Neural cell (in vitro differentiated cells): Measurements from ENCODE around the gene CRYGC.

Experiments used
- EP300 ChIP-seq: fragments of 450-650 bp; conservative IDR thresholded peaks from 2 replicates; pipeline ENCODE4 v1.6.1; 2014; ENCODE audit warnings: antibody characterized with exemption, mild to moderate bottlenecking, moderate library complexity; ENCODE audit not compliant: poor library complexity, severe bottlenecking
- EZH2 ChIP-seq: fragments of 200-600, 300-800 bp; shearing (Covaris generic), sonication (generic); IDR thresholded peaks from 2 replicates; pipeline ENCODE4 v1.6.1; 2014; ENCODE audit warnings: antibody characterized with exemption, low read length, borderline replicate concordance, mild to moderate bottlenecking; ENCODE audit not compliant: insufficient read depth, poor library complexity, severe bottlenecking
- MXI1 ChIP-seq: fragments of 450-650 bp; conservative IDR thresholded peaks from 2 replicates; pipeline ENCODE4 v1.6.1; 2014; ENCODE audit warnings: antibody characterized with exemption, mild to moderate bottlenecking; ENCODE audit not compliant: poor library complexity, severe bottlenecking
- POLR2AphosphoS5 ChIP-seq: IDR thresholded peaks from 2 replicates; pipeline ENCODE4 v1.6.1; 2012
- RAD21 ChIP-seq: fragments of 450-650 bp; conservative IDR thresholded peaks from 2 replicates; pipeline ENCODE4 v1.6.1; 2014; ENCODE audit warnings: antibody characterized with exemption, mild to moderate bottlenecking, moderate library complexity
- SMC3 ChIP-seq: fragments of 450-650 bp; conservative IDR thresholded peaks from 2 replicates; pipeline ENCODE4 v1.6.1; 2014; ENCODE audit warnings: antibody characterized with exemption, mild to moderate bottlenecking, moderate library complexity; ENCODE audit not compliant: poor library complexity
- TAF1 ChIP-seq: IDR thresholded peaks from 2 replicates; pipeline ENCODE4 v1.6.1; 2012; ENCODE audit warnings: low read depth
- TF ChIP-seq, protein P1 (sequence below): fragments of 450-650 bp; IDR thresholded peaks from 2 replicates; pipeline ENCODE4 v1.5.1; 2014; ENCODE audit warnings: antibody characterized with exemption, mild to moderate bottlenecking, moderate library complexity; ENCODE audit not compliant: poor library complexity, severe bottlenecking
- TF ChIP-seq, protein P2 (sequence below): IDR thresholded peaks from 2 replicates; pipeline ENCODE4 v1.6.1; 2012; ENCODE audit warnings: borderline replicate concordance

DNA sequence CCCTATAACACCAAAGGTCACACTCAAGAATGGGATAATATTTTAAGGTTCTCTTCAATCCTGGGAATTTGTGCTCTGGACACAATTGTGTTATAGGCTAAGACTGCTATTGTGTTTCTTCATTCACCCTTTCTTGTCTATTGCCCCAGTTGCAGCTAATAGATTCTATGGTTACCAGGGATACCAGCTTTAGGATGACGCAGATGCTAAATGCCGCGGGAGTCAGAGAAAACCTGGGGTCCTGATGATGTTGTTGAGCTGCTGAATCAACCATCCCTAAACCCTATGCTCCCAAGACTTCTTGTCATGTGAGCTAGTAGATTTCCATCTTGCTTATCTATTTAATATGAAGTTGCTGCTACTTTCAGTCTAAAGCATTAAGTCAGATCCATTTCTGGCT lies 10.7 kb downstream of the CRYGC start:
- TF ChIP-seq, protein P1, sequence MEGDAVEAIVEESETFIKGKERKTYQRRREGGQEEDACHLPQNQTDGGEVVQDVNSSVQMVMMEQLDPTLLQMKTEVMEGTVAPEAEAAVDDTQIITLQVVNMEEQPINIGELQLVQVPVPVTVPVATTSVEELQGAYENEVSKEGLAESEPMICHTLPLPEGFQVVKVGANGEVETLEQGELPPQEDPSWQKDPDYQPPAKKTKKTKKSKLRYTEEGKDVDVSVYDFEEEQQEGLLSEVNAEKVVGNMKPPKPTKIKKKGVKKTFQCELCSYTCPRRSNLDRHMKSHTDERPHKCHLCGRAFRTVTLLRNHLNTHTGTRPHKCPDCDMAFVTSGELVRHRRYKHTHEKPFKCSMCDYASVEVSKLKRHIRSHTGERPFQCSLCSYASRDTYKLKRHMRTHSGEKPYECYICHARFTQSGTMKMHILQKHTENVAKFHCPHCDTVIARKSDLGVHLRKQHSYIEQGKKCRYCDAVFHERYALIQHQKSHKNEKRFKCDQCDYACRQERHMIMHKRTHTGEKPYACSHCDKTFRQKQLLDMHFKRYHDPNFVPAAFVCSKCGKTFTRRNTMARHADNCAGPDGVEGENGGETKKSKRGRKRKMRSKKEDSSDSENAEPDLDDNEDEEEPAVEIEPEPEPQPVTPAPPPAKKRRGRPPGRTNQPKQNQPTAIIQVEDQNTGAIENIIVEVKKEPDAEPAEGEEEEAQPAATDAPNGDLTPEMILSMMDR, result no peak
- no peak for TF ChIP-seq RAD21
- no peak for TF ChIP-seq EZH2
- no peak for TF ChIP-seq EP300
- no peak for TF ChIP-seq SMC3
- TF ChIP-seq POLR2AphosphoS5, result no peak
- TF ChIP-seq, protein P2, sequence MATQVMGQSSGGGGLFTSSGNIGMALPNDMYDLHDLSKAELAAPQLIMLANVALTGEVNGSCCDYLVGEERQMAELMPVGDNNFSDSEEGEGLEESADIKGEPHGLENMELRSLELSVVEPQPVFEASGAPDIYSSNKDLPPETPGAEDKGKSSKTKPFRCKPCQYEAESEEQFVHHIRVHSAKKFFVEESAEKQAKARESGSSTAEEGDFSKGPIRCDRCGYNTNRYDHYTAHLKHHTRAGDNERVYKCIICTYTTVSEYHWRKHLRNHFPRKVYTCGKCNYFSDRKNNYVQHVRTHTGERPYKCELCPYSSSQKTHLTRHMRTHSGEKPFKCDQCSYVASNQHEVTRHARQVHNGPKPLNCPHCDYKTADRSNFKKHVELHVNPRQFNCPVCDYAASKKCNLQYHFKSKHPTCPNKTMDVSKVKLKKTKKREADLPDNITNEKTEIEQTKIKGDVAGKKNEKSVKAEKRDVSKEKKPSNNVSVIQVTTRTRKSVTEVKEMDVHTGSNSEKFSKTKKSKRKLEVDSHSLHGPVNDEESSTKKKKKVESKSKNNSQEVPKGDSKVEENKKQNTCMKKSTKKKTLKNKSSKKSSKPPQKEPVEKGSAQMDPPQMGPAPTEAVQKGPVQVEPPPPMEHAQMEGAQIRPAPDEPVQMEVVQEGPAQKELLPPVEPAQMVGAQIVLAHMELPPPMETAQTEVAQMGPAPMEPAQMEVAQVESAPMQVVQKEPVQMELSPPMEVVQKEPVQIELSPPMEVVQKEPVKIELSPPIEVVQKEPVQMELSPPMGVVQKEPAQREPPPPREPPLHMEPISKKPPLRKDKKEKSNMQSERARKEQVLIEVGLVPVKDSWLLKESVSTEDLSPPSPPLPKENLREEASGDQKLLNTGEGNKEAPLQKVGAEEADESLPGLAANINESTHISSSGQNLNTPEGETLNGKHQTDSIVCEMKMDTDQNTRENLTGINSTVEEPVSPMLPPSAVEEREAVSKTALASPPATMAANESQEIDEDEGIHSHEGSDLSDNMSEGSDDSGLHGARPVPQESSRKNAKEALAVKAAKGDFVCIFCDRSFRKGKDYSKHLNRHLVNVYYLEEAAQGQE, result no peak
- no peak for TF ChIP-seq TAF1
- no peak for TF ChIP-seq MXI1
